MM.1S (cell line): ENCODE measurements around the gene CACNA1D.

ENCODE experiments used
- EZH2 ChIP-seq: fragments of 300-600 bp; sonication (generic); optimal IDR thresholded peaks from 2 replicates; pipeline ENCODE3; 2017; ENCODE audit warnings: low read depth, mild to moderate bottlenecking, antibody characterized with exemption, low read length, mixed read lengths
- EZH2phosphoT487 ChIP-seq: fragments of 300-600 bp; sonication (generic); IDR thresholded peaks from 2 replicates; pipeline ENCODE4 v1.6.1; 2018; ENCODE audit warnings: antibody characterized with exemption, low read length
- TF ChIP-seq, protein P1 (sequence below): fragments of 300-600 bp; sonication (generic); IDR thresholded peaks from 2 replicates; pipeline ENCODE4 v1.5.1; 2016; ENCODE audit warnings: antibody characterized with exemption, low read length, mixed read lengths

DNA sequence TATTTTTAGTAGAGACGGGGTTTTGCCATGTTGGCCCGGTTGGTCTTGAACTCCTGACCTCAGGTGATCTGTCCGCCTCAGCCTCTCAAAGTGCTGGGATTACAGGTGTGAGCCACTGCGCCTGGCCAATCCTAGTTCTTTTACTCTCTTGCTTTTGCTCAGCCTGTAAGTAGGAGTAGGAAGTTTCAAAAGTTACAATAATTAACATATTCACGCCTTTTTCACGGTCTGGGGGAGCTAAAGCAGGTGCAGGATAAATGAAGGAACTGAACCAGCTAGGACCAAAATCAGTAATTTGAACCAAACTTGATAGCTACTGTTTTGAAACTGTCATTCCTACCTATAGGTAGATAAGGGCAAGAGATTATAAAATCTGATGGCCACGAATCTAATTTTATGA is 98.5 kb downstream of the CACNA1D start:
- TF ChIP-seq EZH2phosphoT487: no peak
- TF ChIP-seq, protein P1, sequence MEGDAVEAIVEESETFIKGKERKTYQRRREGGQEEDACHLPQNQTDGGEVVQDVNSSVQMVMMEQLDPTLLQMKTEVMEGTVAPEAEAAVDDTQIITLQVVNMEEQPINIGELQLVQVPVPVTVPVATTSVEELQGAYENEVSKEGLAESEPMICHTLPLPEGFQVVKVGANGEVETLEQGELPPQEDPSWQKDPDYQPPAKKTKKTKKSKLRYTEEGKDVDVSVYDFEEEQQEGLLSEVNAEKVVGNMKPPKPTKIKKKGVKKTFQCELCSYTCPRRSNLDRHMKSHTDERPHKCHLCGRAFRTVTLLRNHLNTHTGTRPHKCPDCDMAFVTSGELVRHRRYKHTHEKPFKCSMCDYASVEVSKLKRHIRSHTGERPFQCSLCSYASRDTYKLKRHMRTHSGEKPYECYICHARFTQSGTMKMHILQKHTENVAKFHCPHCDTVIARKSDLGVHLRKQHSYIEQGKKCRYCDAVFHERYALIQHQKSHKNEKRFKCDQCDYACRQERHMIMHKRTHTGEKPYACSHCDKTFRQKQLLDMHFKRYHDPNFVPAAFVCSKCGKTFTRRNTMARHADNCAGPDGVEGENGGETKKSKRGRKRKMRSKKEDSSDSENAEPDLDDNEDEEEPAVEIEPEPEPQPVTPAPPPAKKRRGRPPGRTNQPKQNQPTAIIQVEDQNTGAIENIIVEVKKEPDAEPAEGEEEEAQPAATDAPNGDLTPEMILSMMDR: no peak
- TF ChIP-seq EZH2: no peak
